Measurements from ENCODE around the gene GNG8. TPM values are rescaled to one million over a fixed set of nuclear protein-coding genes. Genes with fewer than 3 reads are reported as not detected.

Gene GNG8
- polyA plus RNA-seq (2012; rRNA removed): not detected in 2 replicates
- not detected in 2 replicates for polyA plus RNA-seq (2012; cell fraction: cytosol; rRNA removed)
- not detected in 2 replicates for polyA plus RNA-seq (2012; cell fraction: nucleus; rRNA removed)

GRCh38 chr19:46635920-46636761 is at the start of gene GNG8:
Gene GNG8, minus strand, starts transcription at chr19:46636202. Its CDS starts 1,520 bp downstream, at chr19:46634682.
- H3K4me3 ChIP-seq (ENCODE audit: low read depth in 2 of 2, low read length in 1 of 2): peak within 1 kb of the TSS in 1 of 2 experiments; percentile 48; a peak in 2 of 4 replicates
- H4K20me1 ChIP-seq (ENCODE audit: insufficient read depth): no peaks in the 10 kb centered on the region
- CTCF ChIA-PET: interaction anchor here (1.0 to 8.3 kb wide), 2 partner anchors 10 to 26 kb away, joined by 3 to 106 read pairs; partner anchors contain the start of gene DACT3
- peak within 1 kb of the TSS; percentile 74; the same call in 1 of the 2 replicates for H3K4me2 ChIP-seq
- TF ChIP-seq RAD21 (IDR thresholded peaks at IDR 0.05; ENCODE audit: low read length): 0 out of 2 replicates have a peak, but pooled peaks have one; percentile 2
- TF ChIP-seq MEF2A (IDR thresholded peaks at IDR 0.05; ENCODE audit: borderline replicate concordance, low read depth): no peak
- POLR2A ChIA-PET: interaction anchor here (0.6 to 9.6 kb wide), 5 partner anchors 15 to 608 kb away, joined by 3 to 100 read pairs (median 4); partner anchors contain the start of gene DACT3
- H3F3A ChIP-seq (replicated peaks; ENCODE audit: insufficient read depth): peaks cover 9% of the 10 kb centered on the region
- no peaks in the 10 kb centered on the region for H3K27me3 ChIP-seq (ENCODE audit: insufficient read depth)
- 72% methylated on average over 17 of the region's 34 CpGs for WGBS (ENCODE audit: low lambda C conversion rate)
- H3K9ac ChIP-seq: no peak within 1 kb of the TSS
- H3K36me3 ChIP-seq (replicated peaks in 1 of 2; ENCODE audit: control insufficient read depth in 1 of 2, insufficient read depth in 2 of 2, low read length in 1 of 2): no peaks in the 10 kb centered on the region
- H3K9me3 ChIP-seq: no peaks in the 10 kb centered on the region
- peaks cover 16 to 50% of the 10 kb centered on the region in 2 experiments for H3K4me1 ChIP-seq (ENCODE audit: control insufficient read depth in 1 of 2, insufficient read depth in 2 of 2, low read depth in 1 of 2, low read length in 1 of 2)
- H3K27ac ChIP-seq (ENCODE audit: low read depth in 2 of 2, low read length in 1 of 2): peak within 1 kb of the TSS in 1 of 2 experiments; percentile 92; a peak in 2 of 4 replicates
- H3K9me2 ChIP-seq: no peaks in the 10 kb centered on the region
- H2AFZ ChIP-seq (ENCODE audit: low read depth): no peak within 1 kb of the TSS
- DNase-seq: no peak
- no peaks in the 10 kb centered on the region for H3K79me2 ChIP-seq (ENCODE audit: insufficient read depth)

- peaks cover 4% of the 10 kb centered on the region for H3F3A ChIP-seq (replicated peaks; ENCODE audit: insufficient read depth)
- no peak overlapping the region for H3K9ac ChIP-seq
- no peak for TF ChIP-seq MAX (IDR thresholded peaks at IDR 0.05; ENCODE audit: low read depth)
- TF ChIP-seq ZBTB33 (IDR thresholded peaks at IDR 0.05; ENCODE audit: borderline replicate concordance, low read depth): no peak
- TF ChIP-seq USF2 (IDR thresholded peaks at IDR 0.05; ENCODE audit: borderline replicate concordance, low read depth, low read length): no peak
- TF ChIP-seq RAD21 (IDR thresholded peaks at IDR 0.05; ENCODE audit: low read length): no peak
- TF ChIP-seq POLR2AphosphoS5 (IDR thresholded peaks at IDR 0.05; ENCODE audit: low read depth, low read length): no peak
- TF ChIP-seq PBX3 (IDR thresholded peaks at IDR 0.05): no peak
- TF ChIP-seq SIN3A (IDR thresholded peaks at IDR 0.05; ENCODE audit: borderline replicate concordance, low read depth, low read length): no peak
- TF ChIP-seq NRF1 (IDR thresholded peaks at IDR 0.05; ENCODE audit: low read depth, low read length): no peak
- no peak for TF ChIP-seq IRF3 (IDR thresholded peaks at IDR 0.05; ENCODE audit: low read depth, low read length)
- no peak for TF ChIP-seq EZH2phosphoT487 (IDR thresholded peaks at IDR 0.05; ENCODE audit: borderline replicate concordance, low read depth)
- TF ChIP-seq CTCF (IDR thresholded peaks at IDR 0.05): no peak
- no peak for TF ChIP-seq NFIC (IDR thresholded peaks at IDR 0.05; ENCODE audit: borderline replicate concordance)
- TF ChIP-seq ELF1 (IDR thresholded peaks at IDR 0.05): no peak
- no peak for TF ChIP-seq CHD2 (IDR thresholded peaks at IDR 0.05; ENCODE audit: low read length, partially characterized antibody)
- TF ChIP-seq YY1 (IDR thresholded peaks at IDR 0.05; ENCODE audit: low read depth): no peak
- no peak for TF ChIP-seq SMC3 (IDR thresholded peaks at IDR 0.05; ENCODE audit: low read depth, low read length)
- no peak for TF ChIP-seq MEF2A (IDR thresholded peaks at IDR 0.05; ENCODE audit: borderline replicate concordance, low read depth)
- no peak for TF ChIP-seq RCOR1 (IDR thresholded peaks at IDR 0.05; ENCODE audit: low read length)
- no peaks in the 10 kb centered on the region for H3K4me1 ChIP-seq (ENCODE audit: control insufficient read depth in 1 of 2, insufficient read depth in 2 of 2, low read depth in 1 of 2, low read length in 1 of 2)
- H3K27ac ChIP-seq (ENCODE audit: low read depth in 2 of 2, low read length in 1 of 2): no peak overlapping the region
- no peaks in the 10 kb centered on the region for H3K9me3 ChIP-seq
- no peak overlapping the region for H3K4me3 ChIP-seq (ENCODE audit: low read depth in 2 of 2, low read length in 1 of 2)
- H4K20me1 ChIP-seq (ENCODE audit: insufficient read depth): no peaks in the 10 kb centered on the region
- no peaks in the 10 kb centered on the region for H3K79me2 ChIP-seq (ENCODE audit: insufficient read depth)
- ChIA-PET CTCF (interaction anchor here (2.0 kb wide), 1 partner anchor 20 kb away, joined by 12 read pairs; no protein-coding TSS in a partner anchor), POLR2A (no interaction called here)
- H3K36me3 ChIP-seq (replicated peaks in 1 of 2; ENCODE audit: control insufficient read depth in 1 of 2, insufficient read depth in 2 of 2, low read length in 1 of 2): peaks cover 15 to 35% of the 10 kb centered on the region in 2 experiments
- no peaks in the 10 kb centered on the region for H3K27me3 ChIP-seq (ENCODE audit: insufficient read depth)
- DNase-seq: no peak
- no peak overlapping the region for H3K4me2 ChIP-seq
- WGBS (ENCODE audit: low lambda C conversion rate): 59% methylated on average over 3 of the region's 3 CpGs
- H2AFZ ChIP-seq (ENCODE audit: low read depth): no peak overlapping the region
- no peaks in the 10 kb centered on the region for H3K9me2 ChIP-seq
Observed at GRCh38 chr19:46685189-46685588, 49.2 kb upstream of the GNG8 start.
